Cerebellar cortex (tissue), 1 donor: ENCODE data around the gene GJB5.

Source experiments
- DNase-seq: peaks from one replicate; pipeline ENCODE4 v3.0.0-alpha.2; 2015; ENCODE audit warnings: low spot score

GJB5 gene

DNA sequence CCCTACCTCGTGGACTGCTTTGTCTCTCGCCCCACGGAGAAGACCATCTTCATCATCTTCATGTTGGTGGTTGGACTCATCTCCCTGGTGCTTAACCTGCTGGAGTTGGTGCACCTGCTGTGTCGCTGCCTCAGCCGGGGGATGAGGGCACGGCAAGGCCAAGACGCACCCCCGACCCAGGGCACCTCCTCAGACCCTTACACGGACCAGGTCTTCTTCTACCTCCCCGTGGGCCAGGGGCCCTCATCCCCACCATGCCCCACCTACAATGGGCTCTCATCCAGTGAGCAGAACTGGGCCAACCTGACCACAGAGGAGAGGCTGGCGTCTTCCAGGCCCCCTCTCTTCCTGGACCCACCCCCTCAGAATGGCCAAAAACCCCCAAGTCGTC is 39.9 kb downstream of the GJB5 start:
- DNase-seq = no peak

GRCh38 chr1:34795916-34796315 is 41.1 kb downstream of the GJB5 start:
- DNase-seq = no peak

- DNase-seq = no peak
These were observed 42.1 kb downstream of the GJB5 start for GRCh38 chr1:34796990-34797389.

- no peak for DNase-seq
These were observed 45.4 kb downstream of the GJB5 start for GRCh38 chr1:34800214-34800613.

GRCh38 chr1:34803770-34804169 is 48.9 kb downstream of the GJB5 start:
- no peak for DNase-seq

DNA sequence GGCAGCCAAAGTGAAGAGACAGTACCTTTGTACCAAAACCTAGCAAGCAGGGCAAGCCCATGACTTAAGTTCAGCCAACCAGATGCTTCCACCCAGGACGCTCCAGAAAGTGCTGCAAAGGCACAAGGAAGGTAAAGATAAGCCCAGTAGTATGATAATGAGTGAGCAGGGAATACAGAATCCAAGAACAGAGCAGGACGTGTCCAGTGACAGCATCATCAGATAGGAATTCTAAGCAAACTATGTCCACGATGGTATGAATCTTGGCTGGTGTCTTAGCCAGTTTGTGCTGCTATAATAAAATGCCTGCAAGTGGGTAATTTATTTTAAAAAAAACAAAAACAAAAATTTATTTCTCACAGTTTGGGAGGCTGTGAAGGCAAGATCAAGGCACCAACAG is 51.5 kb downstream of the GJB5 start:
- DNase-seq = no peak
